Prostate gland (tissue), 2 donors: ENCODE results near the gene FBXO10.

Source experiments
- CTCF ChIP-seq, 4 experiments: fragments of 200-600 bp in 2 of 4; fragments of 450-650 bp in 2 of 4; sonication (generic) in 2 of 4; IDR thresholded peaks; 1 replicate in 3 of 4; 2 replicates in 1 of 4; pipeline ENCODE4 v1.5.1; 2016 to 2019; ENCODE audit warnings: antibody characterized with exemption in 4 of 4, mild to moderate bottlenecking in 2 of 4, moderate library complexity in 2 of 4
- POLR2AphosphoS5 ChIP-seq: sonication (generic); formaldehyde crosslinking; IDR thresholded peaks from one replicate; pipeline ENCODE4 v1.6.1; 2017; ENCODE audit warnings: antibody characterized with exemption

- no peak for TF ChIP-seq POLR2AphosphoS5
- TF ChIP-seq CTCF (IDR thresholded peaks at IDR 0.05), result no peak
These were observed 38.1 kb downstream of the FBXO10 start for GRCh38 chr9:37538099-37538498.
